Measurements from ENCODE around the gene ABCA6.

DNA sequence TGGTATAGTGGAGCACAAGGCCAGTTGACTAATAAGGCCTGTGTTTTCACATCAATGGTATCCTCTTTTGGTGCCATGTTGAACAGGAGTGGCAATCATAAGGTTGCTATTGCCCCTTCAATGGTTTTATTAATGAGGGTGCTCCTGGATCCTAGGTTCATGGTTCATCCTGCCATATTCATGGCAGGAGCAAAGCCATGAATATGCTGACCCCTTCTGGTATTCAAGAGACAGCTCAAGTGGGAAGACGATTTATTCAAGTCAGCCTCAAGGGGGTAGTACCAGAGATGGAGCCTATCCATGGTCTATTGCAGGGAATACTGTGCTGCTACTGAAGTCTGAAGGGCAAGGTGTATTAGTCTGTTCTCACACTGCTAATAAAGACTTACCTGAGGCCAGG, 83.5 kb downstream of the ABCA6 start:
- TF ChIP-seq, protein P1, sequence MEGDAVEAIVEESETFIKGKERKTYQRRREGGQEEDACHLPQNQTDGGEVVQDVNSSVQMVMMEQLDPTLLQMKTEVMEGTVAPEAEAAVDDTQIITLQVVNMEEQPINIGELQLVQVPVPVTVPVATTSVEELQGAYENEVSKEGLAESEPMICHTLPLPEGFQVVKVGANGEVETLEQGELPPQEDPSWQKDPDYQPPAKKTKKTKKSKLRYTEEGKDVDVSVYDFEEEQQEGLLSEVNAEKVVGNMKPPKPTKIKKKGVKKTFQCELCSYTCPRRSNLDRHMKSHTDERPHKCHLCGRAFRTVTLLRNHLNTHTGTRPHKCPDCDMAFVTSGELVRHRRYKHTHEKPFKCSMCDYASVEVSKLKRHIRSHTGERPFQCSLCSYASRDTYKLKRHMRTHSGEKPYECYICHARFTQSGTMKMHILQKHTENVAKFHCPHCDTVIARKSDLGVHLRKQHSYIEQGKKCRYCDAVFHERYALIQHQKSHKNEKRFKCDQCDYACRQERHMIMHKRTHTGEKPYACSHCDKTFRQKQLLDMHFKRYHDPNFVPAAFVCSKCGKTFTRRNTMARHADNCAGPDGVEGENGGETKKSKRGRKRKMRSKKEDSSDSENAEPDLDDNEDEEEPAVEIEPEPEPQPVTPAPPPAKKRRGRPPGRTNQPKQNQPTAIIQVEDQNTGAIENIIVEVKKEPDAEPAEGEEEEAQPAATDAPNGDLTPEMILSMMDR (conservative IDR thresholded peaks at IDR 0.05 in 1 of 2, IDR thresholded peaks at IDR 0.05 in 1 of 2; ENCODE audit: low read depth in 1 of 2, low read length in 2 of 2): no peak
- no peak for TF ChIP-seq EZH2 (IDR thresholded peaks at IDR 0.05; ENCODE audit: low read length, missing control alignments)
